Common myeloid progenitor, CD34-positive (primary cell): ENCODE results near the gene ANKZF1.

Experiments used
- CTCF ChIA-PET: fragments of 350-600 bp; sonication (Branson Sonifier 250); formaldehyde crosslinking; loops from one replicate; lab custom pipeline; 2021; ENCODE audit warnings: antibody characterized with exemption; lab: Charles Lee
- POLR2A ChIA-PET: fragments of 350-600 bp; sonication (Branson Sonifier 250); formaldehyde crosslinking; loops from one replicate; lab custom pipeline; 2021; ENCODE audit warnings: antibody characterized with exemption; lab: Charles Lee
- DNase-seq, 3 donors: peaks; one replicate each; pipeline versions ENCODE4 v3.0.0 to v3.0.0-alpha.2; 2013
- H3K27ac ChIP-seq, 2 experiments: 1 replicate in 1 of 2; 2 replicates in 1 of 2; pipeline ENCODE4 v1.7.0; 2013; ENCODE audit warnings: inconsistent platforms in 2 of 2, low read length in 2 of 2, mild to moderate bottlenecking in 2 of 2, low read depth in 1 of 2, moderate library complexity in 1 of 2; ENCODE audit not compliant: severe bottlenecking in 2 of 2, insufficient read depth in 1 of 2, poor library complexity in 1 of 2
- H3K27me3 ChIP-seq, 5 experiments: replicated peaks in 2 of 5; 1 replicate in 3 of 5; 2 replicates in 2 of 5; pipeline versions ENCODE4 v1.6.1 to v1.7.0; 2013; ENCODE audit warnings: low read length in 4 of 5, mild to moderate bottlenecking in 2 of 5, moderate library complexity in 2 of 5, inconsistent platforms in 1 of 5; ENCODE audit not compliant: insufficient read depth in 5 of 5, control insufficient read depth in 4 of 5
- H3K36me3 ChIP-seq, 4 experiments: 1 replicate in 2 of 4; 2 replicates in 2 of 4; pipeline versions ENCODE4 v1.6.1 to v1.7.0; 2013; ENCODE audit warnings: low read length in 3 of 4, control low read depth in 1 of 4, mild to moderate bottlenecking in 1 of 4; ENCODE audit not compliant: control insufficient read depth in 4 of 4, insufficient read depth in 4 of 4
- H3K4me1 ChIP-seq, 4 experiments: 1 replicate in 3 of 4; 2 replicates in 1 of 4; pipeline versions ENCODE4 v1.6.1 to v1.7.1; 2013; ENCODE audit warnings: low read length in 3 of 4, mild to moderate bottlenecking in 3 of 4, control low read depth in 1 of 4, inconsistent platforms in 1 of 4, moderate library complexity in 1 of 4; ENCODE audit not compliant: control insufficient read depth in 4 of 4, insufficient read depth in 4 of 4; ENCODE audit errors: control extremely low read depth in 1 of 4
- H3K4me3 ChIP-seq, 7 experiments: 1 replicate in 4 of 7; 2 replicates in 3 of 7; pipeline versions ENCODE4 v1.5.1 to v1.7.0; 2013; ENCODE audit warnings: mild to moderate bottlenecking in 7 of 7, low read length in 6 of 7, moderate library complexity in 6 of 7, inconsistent platforms in 2 of 7, low read depth in 2 of 7, control low read depth in 1 of 7; ENCODE audit not compliant: insufficient read depth in 4 of 7, control insufficient read depth in 1 of 7; ENCODE audit errors: extremely low read depth in 1 of 7
- H3K9me3 ChIP-seq, 5 experiments: 1 replicate in 4 of 5; 2 replicates in 1 of 5; pipeline versions ENCODE4 v1.6.1 to v1.7.1; 2013; ENCODE audit warnings: low read length in 4 of 5, mild to moderate bottlenecking in 2 of 5, inconsistent platforms in 1 of 5, low read depth in 1 of 5, moderate library complexity in 1 of 5; ENCODE audit not compliant: control insufficient read depth in 4 of 5, insufficient read depth in 2 of 5; ENCODE audit errors: control extremely low read depth in 1 of 5
- WGBS: methylation state at CpG from one replicate; pipeline ENCODE4 v1.1.5; 2013; ENCODE audit not compliant: insufficient coverage; 5-methylcytosine and 5-hydroxymethylcytosine counted together

Gene ANKZF1

DNA sequence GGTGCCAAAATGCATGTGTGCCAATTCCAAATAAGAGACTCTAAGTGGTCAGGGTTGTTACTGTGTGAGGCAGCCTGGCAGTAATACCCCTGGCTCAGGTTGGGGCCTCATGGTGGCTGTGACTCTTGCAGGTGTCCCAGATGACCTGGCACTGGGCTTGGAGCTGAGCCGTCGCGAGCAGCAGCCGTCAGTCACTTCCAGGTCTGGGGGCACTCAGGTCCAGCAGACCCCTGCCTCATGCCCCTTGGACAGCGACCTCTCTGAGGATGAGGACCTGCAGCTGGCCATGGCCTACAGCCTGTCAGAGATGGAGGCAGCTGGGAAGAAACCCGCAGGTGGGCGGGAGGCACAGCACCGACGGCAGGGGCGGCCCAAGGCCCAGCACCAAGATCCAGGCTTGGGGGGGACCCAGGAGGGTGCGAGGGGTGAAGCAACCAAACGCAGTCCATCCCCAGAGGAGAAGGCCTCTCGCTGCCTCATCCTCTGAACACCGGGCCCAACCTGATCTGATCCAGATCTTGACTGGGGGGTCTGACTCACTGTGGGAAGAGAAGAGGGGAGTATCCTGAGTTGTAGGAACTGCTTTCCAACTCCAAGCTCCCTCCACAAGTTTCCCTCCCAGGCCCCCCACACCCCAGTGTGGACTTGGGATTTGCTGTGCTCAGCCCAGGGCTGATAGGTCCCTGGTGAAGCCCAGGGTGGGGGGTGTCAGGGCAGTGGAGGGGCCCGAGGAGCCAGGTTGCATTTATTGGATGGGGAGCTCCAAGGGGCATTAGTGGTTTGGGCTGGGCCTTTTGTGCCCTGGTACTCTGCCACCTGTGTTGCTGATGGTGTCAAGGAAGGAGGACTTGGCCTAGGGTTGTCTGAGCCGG lies 55.1 kb downstream of the ANKZF1 start:
- Histone ChIP-seq H3K27ac (no peak overlapping the region), H3K36me3 (peaks cover 2 to 37% (median 17%) of the 10 kb centered on the region in 4 experiments), H3K4me1 (peaks cover 0 to 10% (median 8%) of the 10 kb centered on the region in 4 experiments), H3K4me3 (no peak overlapping the region), H3K9me3 (no peaks in the 10 kb centered on the region), H3K27me3 (no peaks in the 10 kb centered on the region)
- POLR2A ChIA-PET = no interaction called here
- no peak for DNase-seq
- WGBS = 100% methylated on average over 12 of the region's 16 CpGs
- CTCF ChIA-PET = interaction anchor here (0.8 to 18.3 kb wide), 6 partner anchors 9 to 67 kb away, joined by 3 to 381 read pairs (median 4); partner anchors contain the start of gene TUBA4A

DNA sequence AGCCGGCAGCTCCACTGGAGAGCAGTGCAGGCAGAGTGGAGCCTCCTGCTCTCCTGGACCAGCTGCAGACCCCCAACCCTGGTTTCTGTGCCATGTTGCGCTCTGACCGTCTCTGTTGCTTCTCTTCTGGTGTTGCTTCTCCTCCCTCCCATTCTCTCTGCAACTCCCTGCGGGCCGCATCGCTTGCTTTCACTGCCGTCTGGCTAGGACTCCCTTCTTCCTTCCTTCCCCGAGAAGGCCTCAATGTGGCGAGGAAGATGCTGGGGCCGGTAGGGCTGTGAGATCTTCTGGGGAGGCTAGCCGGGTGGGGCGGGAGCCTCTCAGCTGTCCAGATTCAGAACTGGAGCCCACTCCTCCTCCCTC lies 55.7 kb downstream of the ANKZF1 start:
- Histone ChIP-seq H3K4me3 (no peak overlapping the region), H3K27ac (no peak overlapping the region), H3K36me3 (peaks cover 2 to 37% (median 16%) of the 10 kb centered on the region in 4 experiments), H3K27me3 (no peaks in the 10 kb centered on the region), H3K4me1 (peaks cover 0 to 4% (median 2%) of the 10 kb centered on the region in 4 experiments), H3K9me3 (no peaks in the 10 kb centered on the region)
- WGBS = 100% methylated on average over 6 of the region's 12 CpGs
- CTCF ChIA-PET = interaction anchor here (0.9 to 18.3 kb wide), 2 partner anchors 10 to 44 kb away, joined by 3 to 381 read pairs; no protein-coding TSS in a partner anchor
- POLR2A ChIA-PET = no interaction called here
- DNase-seq = no peak

DNA sequence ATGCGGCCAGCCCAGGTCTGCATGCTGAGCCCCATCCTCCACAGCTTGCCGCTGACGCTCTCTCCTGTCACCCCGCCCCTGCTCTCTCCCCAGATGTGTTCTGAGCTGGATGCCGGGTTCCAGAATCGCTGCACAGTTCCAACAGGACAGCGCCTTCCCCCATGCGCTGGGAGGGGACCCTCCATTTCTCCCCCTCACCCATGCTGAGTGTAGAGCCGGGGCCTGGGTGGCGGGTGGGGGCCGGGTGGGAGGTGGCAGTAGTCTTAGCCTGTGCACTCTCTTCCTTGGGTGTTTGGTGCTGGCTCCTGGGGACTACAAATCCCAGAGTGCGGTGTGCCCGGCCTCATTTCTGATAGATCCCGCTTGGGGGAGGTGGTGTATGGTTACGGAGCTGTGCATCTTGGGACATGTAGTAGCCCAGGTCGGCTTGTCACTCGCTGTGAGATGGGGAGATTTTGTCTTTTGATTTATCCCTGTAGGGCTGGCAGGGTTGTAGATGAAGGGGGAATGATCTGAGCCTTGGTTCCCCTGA lies 56.4 kb downstream of the ANKZF1 start:
- 96% methylated on average over 11 of the region's 17 CpGs for WGBS
- no peak for DNase-seq
- H3K4me3 ChIP-seq = no peak overlapping the region
- no peak overlapping the region for H3K27ac ChIP-seq
- no peaks in the 10 kb centered on the region for H3K4me1 ChIP-seq
- H3K36me3 ChIP-seq = peaks cover 2 to 37% (median 16%) of the 10 kb centered on the region in 4 experiments
- ChIA-PET CTCF (interaction anchor here (1.3 to 18.3 kb wide), 2 partner anchors 9 to 13 kb away, joined by 6 to 381 read pairs; no protein-coding TSS in a partner anchor), POLR2A (no interaction called here)
- no peaks in the 10 kb centered on the region for H3K27me3 ChIP-seq
- H3K9me3 ChIP-seq = no peaks in the 10 kb centered on the region
